Activated T-cell treated with anti-CD3 and anti-CD28 coated beads for 24 hours (primary cell): Measurements from ENCODE around the gene ETAA1.

Source experiments
- DNase-seq: peaks from one replicate; pipeline ENCODE4 v3.0.0-alpha.2; 2020; ENCODE audit warnings: low read depth

The ETAA1 gene

GRCh38 chr2:67437114-67437513 lies 40.0 kb downstream of the ETAA1 start:
- no peak for DNase-seq

- DNase-seq: no peak
Measured at GRCh38 chr2:67438337-67438736, 41.2 kb downstream of the ETAA1 start.

- no peak for DNase-seq
Measured at GRCh38 chr2:67445652-67446268, 48.6 kb downstream of the ETAA1 start.

- DNase-seq: no peak
Measured at GRCh38 chr2:67446491-67446911, 49.4 kb downstream of the ETAA1 start.

GRCh38 chr2:67448648-67449047 lies 51.5 kb downstream of the ETAA1 start:
- DNase-seq: no peak

GRCh38 chr2:67451086-67451832 lies 54.1 kb downstream of the ETAA1 start:
- DNase-seq: no peak

GRCh38 chr2:67453310-67453709 lies 56.2 kb downstream of the ETAA1 start:
- no peak for DNase-seq

GRCh38 chr2:67455219-67456142 lies 58.3 kb downstream of the ETAA1 start:
- no peak for DNase-seq

GRCh38 chr2:67456428-67456827 lies 59.3 kb downstream of the ETAA1 start:
- DNase-seq: no peak

- DNase-seq: no peak
Measured at GRCh38 chr2:67457699-67458098, 60.6 kb downstream of the ETAA1 start.

GRCh38 chr2:67459761-67460160 lies 62.6 kb downstream of the ETAA1 start:
- no peak for DNase-seq
